Measurements from ENCODE around the gene GLO1. TPM values are rescaled to one million over a fixed set of nuclear protein-coding genes. Genes with fewer than 3 reads are reported as not detected.

Gene GLO1
- total RNA-seq, 1 experiment from 2014 or later = 188 TPM

GRCh38 chr6:38714239-38715015 is 11.5 kb upstream of the GLO1 start:
- no peaks in the 10 kb centered on the region for H3K79me2 ChIP-seq (ENCODE audit: insufficient read depth, low read length)
- peaks cover 0 to 12% (median 9%) of the 10 kb centered on the region in 3 experiments; a peak in 4 of 7 replicates for H3K36me3 Mint-ChIP-seq (ENCODE audit: insufficient read depth in 1 of 3, low read depth in 3 of 3)
- H2BK5ac ChIP-seq (ENCODE audit: insufficient read length, low read length) = no peak overlapping the region
- no peak overlapping the region for H3K56ac ChIP-seq (ENCODE audit: insufficient read length, low read depth, low read length)
- no peak overlapping the region for H2BK20ac ChIP-seq (ENCODE audit: low read depth, low read length, poor library complexity, severe bottlenecking)
- H4K5ac ChIP-seq (ENCODE audit: insufficient read length, low read depth, low read length) = no peak overlapping the region
- H3K27ac Mint-ChIP-seq = no peak overlapping the region
- TF ChIP-seq CTCF (conservative IDR thresholded peaks at IDR 0.05) = no peak
- no peak overlapping the region for H4K8ac ChIP-seq (replicated peaks; ENCODE audit: insufficient read length, low read depth, low read length)
- no CpG with 5 or more reads among the region's 4 CpGs for WGBS (ENCODE audit: extremely low coverage, insufficient read length, low lambda C conversion rate)
- no peak overlapping the region for H3K4ac ChIP-seq (ENCODE audit: low read depth, low read length)
- H3T11ph ChIP-seq (ENCODE audit: low read length) = no peak overlapping the region
- H3K9ac ChIP-seq (ENCODE audit: extremely low read depth, insufficient read length, low read length) = no peak overlapping the region
- peaks cover 5 to 9% of the 10 kb centered on the region in 2 experiments; a peak in 2 of 4 replicates for H3K4me1 Mint-ChIP-seq
- no peak overlapping the region for H2AK5ac ChIP-seq (ENCODE audit: insufficient read length, low read length)
- peaks cover 0 to 13% of the 10 kb centered on the region in 2 experiments; a peak in 4 of 5 replicates for H3K9me3 Mint-ChIP-seq
- H2AFZ ChIP-seq (ENCODE audit: low read length) = no peak overlapping the region
- H3K27ac ChIP-seq (ENCODE audit: insufficient read length, low read depth, low read length) = no peak overlapping the region
- no peaks in the 10 kb centered on the region for H3K79me1 ChIP-seq (ENCODE audit: insufficient read depth, low read depth, low read length, poor library complexity, severe bottlenecking)
- no peak overlapping the region for H4K91ac ChIP-seq (ENCODE audit: insufficient read length, low read depth, low read length)
- H3K18ac ChIP-seq (ENCODE audit: insufficient read length, low read depth, low read length) = no peak overlapping the region
- H3K4me2 ChIP-seq (ENCODE audit: insufficient read depth, insufficient read length, low read length) = no peak overlapping the region
- H3K23ac ChIP-seq (ENCODE audit: insufficient read length, low read depth, low read length) = no peak overlapping the region
- H2BK15ac ChIP-seq (ENCODE audit: low read depth, low read length) = no peak overlapping the region
- no peak overlapping the region for H3K14ac ChIP-seq (ENCODE audit: insufficient read depth, low read length)
- H3K9me3 ChIP-seq (ENCODE audit: control insufficient read depth, low read depth, low read length) = no peaks in the 10 kb centered on the region
- no peaks in the 10 kb centered on the region for H3K23me2 ChIP-seq (ENCODE audit: insufficient read length, low read depth, low read length, poor library complexity, severe bottlenecking)
- H2BK120ac ChIP-seq (ENCODE audit: low read depth, low read length, poor library complexity, severe bottlenecking) = no peak overlapping the region
- no peak for DNase-seq
- no peaks in the 10 kb centered on the region for H4K20me1 ChIP-seq (ENCODE audit: control insufficient read depth, insufficient read depth, insufficient read length)
- H3K4me3 Mint-ChIP-seq = no peak overlapping the region
- H3K27me3 ChIP-seq (ENCODE audit: insufficient read depth, low read length) = peaks cover 3% of the 10 kb centered on the region; the same call in 1 of the 2 replicates
- no peak overlapping the region for H2BK12ac ChIP-seq (ENCODE audit: insufficient read length, low read depth, low read length)
- H3K4me1 ChIP-seq (ENCODE audit: insufficient read depth, low read length) = no peaks in the 10 kb centered on the region; the same call in 1 of the 2 replicates
- peaks cover 5% of the 10 kb centered on the region; the same call in 1 of the 2 replicates for H3K27me3 Mint-ChIP-seq (ENCODE audit: low read depth)
